HG03095 (cell line): ENCODE data around the gene KDM4B.

Experiments used
- ATAC-seq: cut with Tn5 transposase; IDR thresholded peaks from one replicate; pipeline ENCODE4 v1.9.1; 2021; ENCODE audit warnings: moderate library complexity; ENCODE audit not compliant: unreplicated experiment

KDM4B gene

GRCh38 chr19:5048091-5048726 lies 79.3 kb downstream of the KDM4B start:
- ATAC-seq: no peak

- no peak for ATAC-seq
Measured at GRCh38 chr19:5048727-5049553, 80.0 kb downstream of the KDM4B start.

- no peak for ATAC-seq
Measured at GRCh38 chr19:5049561-5049960, 80.6 kb downstream of the KDM4B start.

GRCh38 chr19:5050067-5050656 lies 81.2 kb downstream of the KDM4B start:
- no peak for ATAC-seq

GRCh38 chr19:5050905-5051304 lies 82.0 kb downstream of the KDM4B start:
- ATAC-seq: no peak

GRCh38 chr19:5051619-5052018 lies 82.7 kb downstream of the KDM4B start:
- no peak for ATAC-seq

- no peak for ATAC-seq
Measured at GRCh38 chr19:5052515-5052914, 83.6 kb downstream of the KDM4B start.

- ATAC-seq: no peak
Measured at GRCh38 chr19:5052945-5053485, 84.1 kb downstream of the KDM4B start.

GRCh38 chr19:5053661-5054060 lies 84.7 kb downstream of the KDM4B start:
- ATAC-seq: no peak

- ATAC-seq: no peak
Measured at GRCh38 chr19:5054551-5055456, 85.9 kb downstream of the KDM4B start.

GRCh38 chr19:5055457-5055776 lies 86.5 kb downstream of the KDM4B start:
- no peak for ATAC-seq

- no peak for ATAC-seq
Measured at GRCh38 chr19:5057860-5058259, 88.9 kb downstream of the KDM4B start.

GRCh38 chr19:5058521-5059212 lies 89.8 kb downstream of the KDM4B start:
- no peak for ATAC-seq

- ATAC-seq: no peak
Measured at GRCh38 chr19:5059213-5059574, 90.3 kb downstream of the KDM4B start.

- no peak for ATAC-seq
Measured at GRCh38 chr19:5059793-5060192, 90.9 kb downstream of the KDM4B start.

- ATAC-seq: no peak
Measured at GRCh38 chr19:5062195-5062594, 93.3 kb downstream of the KDM4B start.

GRCh38 chr19:5062799-5063198 lies 93.9 kb downstream of the KDM4B start:
- no peak for ATAC-seq

- ATAC-seq: no peak
Measured at GRCh38 chr19:5063873-5064645, 95.1 kb downstream of the KDM4B start.

GRCh38 chr19:5064896-5065295 lies 96.0 kb downstream of the KDM4B start:
- no peak for ATAC-seq

- ATAC-seq: no peak
Measured at GRCh38 chr19:5065663-5066093, 96.8 kb downstream of the KDM4B start.
